ENCODE results near the gene H1-8.

Gene H1-8

DNA sequence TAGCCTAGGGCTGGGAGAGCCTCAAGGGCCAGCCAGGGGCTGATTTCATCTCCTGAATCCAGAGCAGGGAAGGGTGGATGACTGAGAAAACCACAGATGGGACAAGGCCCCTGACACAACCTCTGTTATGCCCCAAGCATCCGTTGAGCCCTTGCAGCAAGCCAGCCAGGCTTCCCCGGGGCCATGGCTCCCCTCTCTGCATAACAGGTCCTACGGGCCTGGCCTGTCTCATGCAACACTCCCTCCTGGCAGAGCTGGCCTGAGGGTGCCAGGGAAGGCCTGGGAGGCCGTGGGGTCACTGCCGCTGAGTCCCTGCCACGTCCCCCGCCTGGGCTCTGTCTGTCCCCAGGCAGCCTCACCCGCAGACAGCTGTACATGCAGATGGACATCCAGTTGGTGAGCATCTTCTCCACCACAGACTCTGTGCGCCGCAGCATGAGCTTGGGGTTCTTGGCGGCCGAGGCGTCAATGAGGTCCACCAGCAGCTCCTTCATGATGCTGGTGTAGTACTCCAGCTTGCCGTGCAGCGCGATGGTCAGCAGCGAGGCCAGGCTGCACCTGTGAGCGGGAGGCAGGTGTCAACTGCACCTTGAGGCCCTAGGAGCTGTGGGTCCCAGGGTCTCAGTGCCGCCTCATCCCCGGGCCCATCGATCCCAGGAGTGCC, 22.1 kb downstream of the H1-8 start:
- TF ChIP-seq, protein P1, sequence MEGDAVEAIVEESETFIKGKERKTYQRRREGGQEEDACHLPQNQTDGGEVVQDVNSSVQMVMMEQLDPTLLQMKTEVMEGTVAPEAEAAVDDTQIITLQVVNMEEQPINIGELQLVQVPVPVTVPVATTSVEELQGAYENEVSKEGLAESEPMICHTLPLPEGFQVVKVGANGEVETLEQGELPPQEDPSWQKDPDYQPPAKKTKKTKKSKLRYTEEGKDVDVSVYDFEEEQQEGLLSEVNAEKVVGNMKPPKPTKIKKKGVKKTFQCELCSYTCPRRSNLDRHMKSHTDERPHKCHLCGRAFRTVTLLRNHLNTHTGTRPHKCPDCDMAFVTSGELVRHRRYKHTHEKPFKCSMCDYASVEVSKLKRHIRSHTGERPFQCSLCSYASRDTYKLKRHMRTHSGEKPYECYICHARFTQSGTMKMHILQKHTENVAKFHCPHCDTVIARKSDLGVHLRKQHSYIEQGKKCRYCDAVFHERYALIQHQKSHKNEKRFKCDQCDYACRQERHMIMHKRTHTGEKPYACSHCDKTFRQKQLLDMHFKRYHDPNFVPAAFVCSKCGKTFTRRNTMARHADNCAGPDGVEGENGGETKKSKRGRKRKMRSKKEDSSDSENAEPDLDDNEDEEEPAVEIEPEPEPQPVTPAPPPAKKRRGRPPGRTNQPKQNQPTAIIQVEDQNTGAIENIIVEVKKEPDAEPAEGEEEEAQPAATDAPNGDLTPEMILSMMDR (conservative IDR thresholded peaks at IDR 0.05; ENCODE audit: control insufficient read depth, insufficient read depth, low read depth, low read length) = no peak
- DNase-seq (ENCODE audit: low read depth) = no peak
- H3K4me3 ChIP-seq (ENCODE audit: control insufficient read depth, low read depth, low read length) = no peak overlapping the region

- DNase-seq (ENCODE audit: low read depth) = no peak
- TF ChIP-seq, protein P1 (conservative IDR thresholded peaks at IDR 0.05; ENCODE audit: control insufficient read depth, insufficient read depth, low read depth, low read length) = no peak
- H3K4me3 ChIP-seq (ENCODE audit: control insufficient read depth, low read depth, low read length) = no peak overlapping the region
These were observed 22.9 kb downstream of the H1-8 start for GRCh38 chr3:129565902-129566301.

GRCh38 chr3:129567176-129567705, 24.3 kb downstream of the H1-8 start:
- TF ChIP-seq, protein P1 (conservative IDR thresholded peaks at IDR 0.05; ENCODE audit: control insufficient read depth, insufficient read depth, low read depth, low read length) = no peak
- H3K4me3 ChIP-seq (ENCODE audit: control insufficient read depth, low read depth, low read length) = no peak overlapping the region
- DNase-seq (ENCODE audit: low read depth) = peak; percentile 37

DNA sequence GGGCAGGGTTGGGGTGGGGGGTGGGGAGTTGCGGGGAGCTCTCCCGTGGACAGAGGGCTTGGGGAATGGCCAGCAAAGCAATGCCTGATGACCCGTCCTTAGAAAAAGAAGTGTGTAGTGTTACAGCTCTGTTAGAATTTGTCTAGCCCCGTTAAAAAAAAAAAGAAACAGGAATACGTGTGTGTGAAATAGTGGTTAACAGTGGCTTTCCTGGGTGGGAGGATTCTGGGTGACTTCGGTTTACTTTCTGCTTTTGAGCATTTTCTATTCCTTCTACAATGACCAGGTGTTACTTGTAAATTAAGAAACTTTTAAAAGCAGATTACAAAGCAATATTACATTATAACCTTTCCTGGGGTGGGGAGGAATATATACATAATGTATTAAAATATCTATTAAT, 25.0 kb downstream of the H1-8 start:
- no peak overlapping the region for H3K4me3 ChIP-seq (ENCODE audit: control insufficient read depth, low read depth, low read length)
- DNase-seq (ENCODE audit: low read depth) = no peak
- TF ChIP-seq, protein P1 (conservative IDR thresholded peaks at IDR 0.05; ENCODE audit: control insufficient read depth, insufficient read depth, low read depth, low read length) = no peak

DNA sequence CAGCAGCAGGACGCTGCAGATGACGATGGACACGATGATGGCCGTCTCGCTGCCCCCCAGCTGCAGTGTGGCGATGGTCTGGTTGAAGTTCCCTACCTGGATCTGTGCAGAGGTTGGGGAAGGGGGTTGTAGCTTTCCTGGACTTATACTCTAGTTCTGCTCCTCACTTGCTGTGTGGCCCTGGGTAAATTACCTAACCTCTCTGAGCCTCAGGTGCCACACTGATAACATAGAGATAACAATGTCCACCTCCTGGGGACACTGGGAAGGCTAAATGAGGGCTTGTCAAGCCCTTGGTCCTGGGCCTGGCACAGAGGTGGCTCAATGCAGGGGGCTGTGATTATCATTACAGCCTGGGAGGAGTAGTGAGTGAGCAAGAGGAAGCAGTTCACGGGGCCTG, 26.9 kb downstream of the H1-8 start:
- H3K4me3 ChIP-seq (ENCODE audit: control insufficient read depth, low read depth, low read length) = no peak overlapping the region
- no peak for DNase-seq (ENCODE audit: low read depth)
- TF ChIP-seq, protein P1 (conservative IDR thresholded peaks at IDR 0.05; ENCODE audit: control insufficient read depth, insufficient read depth, low read depth, low read length) = no peak

GRCh38 chr3:129571605-129572547, 28.9 kb downstream of the H1-8 start:
- no peak for DNase-seq (ENCODE audit: low read depth)
- TF ChIP-seq, protein P1 (conservative IDR thresholded peaks at IDR 0.05; ENCODE audit: control insufficient read depth, insufficient read depth, low read depth, low read length) = no peak
- no peak overlapping the region for H3K4me3 ChIP-seq (ENCODE audit: control insufficient read depth, low read depth, low read length)
